GM19397 (cell line): Measurements from ENCODE around the gene GPC3.

Source experiments
- ATAC-seq: cut with Tn5 transposase; IDR thresholded peaks from one replicate; pipeline ENCODE4 v1.9.1; 2021; ENCODE audit warnings: mild to moderate bottlenecking, moderate library complexity; ENCODE audit not compliant: unreplicated experiment

GPC3 gene

GRCh38 chrX:133971586-133971985, 13.8 kb downstream of the GPC3 start:
- ATAC-seq = no peak

GRCh38 chrX:133970076-133970475, 15.3 kb downstream of the GPC3 start:
- no peak for ATAC-seq

- ATAC-seq = no peak
Observed at GRCh38 chrX:133969191-133969590, 16.2 kb downstream of the GPC3 start.

GRCh38 chrX:133968109-133968508, 17.3 kb downstream of the GPC3 start:
- ATAC-seq = no peak

GRCh38 chrX:133966199-133966598, 19.2 kb downstream of the GPC3 start:
- ATAC-seq = no peak

GRCh38 chrX:133965321-133965720, 20.1 kb downstream of the GPC3 start:
- no peak for ATAC-seq

GRCh38 chrX:133961046-133961445, 24.3 kb downstream of the GPC3 start:
- no peak for ATAC-seq

GRCh38 chrX:133959972-133960371, 25.4 kb downstream of the GPC3 start:
- no peak for ATAC-seq

- no peak for ATAC-seq
Observed at GRCh38 chrX:133958997-133959688, 26.3 kb downstream of the GPC3 start.

GRCh38 chrX:133956570-133957340, 28.6 kb downstream of the GPC3 start:
- ATAC-seq = no peak

- ATAC-seq = no peak
Observed at GRCh38 chrX:133953785-133954355, 31.5 kb downstream of the GPC3 start.

GRCh38 chrX:133953078-133953477, 32.3 kb downstream of the GPC3 start:
- no peak for ATAC-seq

- ATAC-seq = no peak
Observed at GRCh38 chrX:133951098-133951497, 34.3 kb downstream of the GPC3 start.

- no peak for ATAC-seq
Observed at GRCh38 chrX:133950214-133950613, 35.2 kb downstream of the GPC3 start.

- no peak for ATAC-seq
Observed at GRCh38 chrX:133948895-133949294, 36.5 kb downstream of the GPC3 start.

GRCh38 chrX:133947996-133948395, 37.4 kb downstream of the GPC3 start:
- ATAC-seq = no peak

GRCh38 chrX:133947022-133947421, 38.4 kb downstream of the GPC3 start:
- no peak for ATAC-seq

- no peak for ATAC-seq
Observed at GRCh38 chrX:133943507-133943906, 41.9 kb downstream of the GPC3 start.

- no peak for ATAC-seq
Observed at GRCh38 chrX:133939655-133940302, 45.6 kb downstream of the GPC3 start.

- ATAC-seq = no peak
Observed at GRCh38 chrX:133938530-133938929, 46.9 kb downstream of the GPC3 start.

GRCh38 chrX:133937022-133937421, 48.4 kb downstream of the GPC3 start:
- no peak for ATAC-seq

- ATAC-seq = no peak
Observed at GRCh38 chrX:133935076-133935475, 50.3 kb downstream of the GPC3 start.
